Esophagus muscularis mucosa (tissue), 4 donors: ENCODE data around the gene TCP11X2.

Experiments used
- EP300 ChIP-seq: sonication (generic); formaldehyde crosslinking; IDR thresholded peaks from one replicate; pipeline ENCODE4 v1.6.1; 2017; ENCODE audit warnings: antibody characterized with exemption
- POLR2A ChIP-seq: fragments of 450-650 bp; IDR thresholded peaks from one replicate; pipeline ENCODE4 v1.6.1; 2017; ENCODE audit warnings: antibody characterized with exemption, moderate library complexity, mild to moderate bottlenecking, low read depth
- TF ChIP-seq, protein P1 (sequence below), 3 experiments: fragments of 200-600 bp in 2 of 3; fragments of 450-650 bp in 1 of 3; sonication (generic) in 2 of 3; IDR thresholded peaks; one replicate each; pipeline ENCODE4 v1.5.1; 2017 to 2019; ENCODE audit warnings: antibody characterized with exemption in 3 of 3, mild to moderate bottlenecking in 2 of 3, moderate library complexity in 1 of 3

DNA sequence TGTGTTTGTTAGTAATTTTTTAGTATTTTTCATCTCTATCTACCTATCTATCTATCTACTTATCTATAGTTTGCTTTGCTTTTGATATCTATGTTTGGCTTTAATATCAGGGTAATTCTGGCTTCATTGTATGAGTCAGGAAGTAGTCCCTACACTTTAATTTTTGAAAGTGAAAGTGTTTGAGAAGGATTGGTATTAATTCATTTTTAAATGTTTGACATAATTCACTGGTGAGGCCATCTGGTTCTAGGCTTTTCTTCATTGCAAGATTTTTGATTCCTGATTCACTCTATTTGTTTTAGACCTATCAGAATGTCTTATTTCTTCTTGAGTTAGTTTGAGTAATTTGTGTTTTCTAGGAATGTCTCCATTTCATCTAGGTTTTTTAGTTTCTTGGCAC, 20.2 kb upstream of the TCP11X2 start:
- TF ChIP-seq, protein P1, sequence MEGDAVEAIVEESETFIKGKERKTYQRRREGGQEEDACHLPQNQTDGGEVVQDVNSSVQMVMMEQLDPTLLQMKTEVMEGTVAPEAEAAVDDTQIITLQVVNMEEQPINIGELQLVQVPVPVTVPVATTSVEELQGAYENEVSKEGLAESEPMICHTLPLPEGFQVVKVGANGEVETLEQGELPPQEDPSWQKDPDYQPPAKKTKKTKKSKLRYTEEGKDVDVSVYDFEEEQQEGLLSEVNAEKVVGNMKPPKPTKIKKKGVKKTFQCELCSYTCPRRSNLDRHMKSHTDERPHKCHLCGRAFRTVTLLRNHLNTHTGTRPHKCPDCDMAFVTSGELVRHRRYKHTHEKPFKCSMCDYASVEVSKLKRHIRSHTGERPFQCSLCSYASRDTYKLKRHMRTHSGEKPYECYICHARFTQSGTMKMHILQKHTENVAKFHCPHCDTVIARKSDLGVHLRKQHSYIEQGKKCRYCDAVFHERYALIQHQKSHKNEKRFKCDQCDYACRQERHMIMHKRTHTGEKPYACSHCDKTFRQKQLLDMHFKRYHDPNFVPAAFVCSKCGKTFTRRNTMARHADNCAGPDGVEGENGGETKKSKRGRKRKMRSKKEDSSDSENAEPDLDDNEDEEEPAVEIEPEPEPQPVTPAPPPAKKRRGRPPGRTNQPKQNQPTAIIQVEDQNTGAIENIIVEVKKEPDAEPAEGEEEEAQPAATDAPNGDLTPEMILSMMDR (IDR thresholded peaks at IDR 0.05), result no peak
- no peak for TF ChIP-seq EP300
- no peak for TF ChIP-seq POLR2A
